ENCODE results near the gene PFKL.
"Not testable (repeated sequence)": the region's sequence is repeated elsewhere in the genome, so short reads cannot be mapped to it uniquely, and the experiment has no call there.

Gene PFKL

DNA sequence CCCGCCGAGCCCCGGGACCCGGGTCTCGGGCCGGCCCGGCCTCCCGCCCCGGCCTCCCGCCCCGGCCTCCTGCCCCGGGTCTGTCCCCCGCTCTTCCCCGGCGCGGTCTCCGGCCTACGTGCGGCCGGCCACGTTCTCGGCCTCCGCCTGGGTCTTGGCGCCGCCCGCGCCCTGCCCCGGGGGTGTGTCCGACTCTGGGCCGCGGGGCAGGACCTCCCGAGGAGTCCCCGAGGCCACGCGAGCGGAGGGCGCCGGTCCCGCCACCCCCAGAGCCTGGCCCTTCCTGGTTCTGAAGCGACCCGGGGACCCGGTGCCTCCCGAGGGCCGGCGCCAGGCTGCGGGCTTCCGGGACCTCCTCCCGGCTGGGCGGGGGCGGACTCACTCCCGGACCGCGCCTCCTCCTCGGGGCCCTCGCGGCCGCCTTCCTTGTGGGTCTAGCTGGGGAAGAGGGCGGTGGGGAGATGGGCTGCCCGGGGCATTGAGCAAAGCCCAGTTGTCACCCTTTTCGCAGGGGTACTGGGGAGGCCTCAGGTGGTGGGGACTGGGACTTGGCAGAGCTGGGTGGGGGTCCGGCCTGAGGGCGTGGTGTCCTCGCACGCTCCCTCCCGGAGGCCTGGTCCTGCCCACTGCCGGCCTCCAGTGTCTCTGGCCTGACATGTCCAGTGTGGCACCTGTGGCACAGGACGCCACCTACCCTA is 558 bp downstream of the PFKL start:
- DNase-seq (ENCODE audit: insufficient read length, low spot score): peak; percentile 86
- TF ChIP-seq POU2F2 (IDR thresholded peaks at IDR 0.05; ENCODE audit: low read depth, low read length) (no peak), POLR2AphosphoS5 (IDR thresholded peaks at IDR 0.05; ENCODE audit: low read depth, low read length) (no peak), TAF1 (IDR thresholded peaks at IDR 0.05; ENCODE audit: low read depth, low read length) (no peak), SPI1 (IDR thresholded peaks at IDR 0.05; ENCODE audit: low read depth, low read length) (no peak), PAX5 (IDR thresholded peaks at IDR 0.05; ENCODE audit: insufficient read depth, low read length, severe bottlenecking) (no peak), POLR2A (IDR thresholded peaks at IDR 0.05; ENCODE audit: low read depth, low read length) (no peak)
- FAIRE-seq: no peak

DNA sequence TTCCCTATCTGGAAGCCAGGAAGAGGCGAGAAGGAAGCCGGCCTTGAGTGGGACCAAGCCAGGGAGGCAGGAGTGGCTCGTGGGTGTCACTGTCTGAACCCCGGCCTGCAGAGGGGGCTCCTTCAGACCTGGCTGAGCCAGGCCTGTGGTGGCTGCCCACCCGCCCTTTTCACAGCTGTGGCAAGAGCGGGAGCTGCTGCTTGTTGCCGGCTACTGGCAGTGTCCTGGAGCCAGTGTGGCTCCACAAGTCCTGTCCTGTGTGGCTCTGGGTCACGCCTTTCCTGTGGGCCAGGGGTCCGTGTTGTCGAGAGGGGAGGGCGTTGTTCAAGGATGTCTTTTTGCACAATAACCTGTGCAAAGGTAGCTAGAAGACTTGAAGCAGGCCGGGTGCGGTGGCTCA is 1.3 kb downstream of the PFKL start:
- DNase-seq (ENCODE audit: insufficient read length, low spot score) (no peak), FAIRE-seq (no peak)
- TF ChIP-seq PAX5 (IDR thresholded peaks at IDR 0.05; ENCODE audit: insufficient read depth, low read length, severe bottlenecking) (no peak), POLR2A (IDR thresholded peaks at IDR 0.05; ENCODE audit: low read depth, low read length) (no peak), POLR2AphosphoS5 (IDR thresholded peaks at IDR 0.05; ENCODE audit: low read depth, low read length) (no peak), SPI1 (IDR thresholded peaks at IDR 0.05; ENCODE audit: low read depth, low read length) (no peak), TAF1 (IDR thresholded peaks at IDR 0.05; ENCODE audit: low read depth, low read length) (no peak), POU2F2 (IDR thresholded peaks at IDR 0.05; ENCODE audit: low read depth, low read length) (no peak)

DNA sequence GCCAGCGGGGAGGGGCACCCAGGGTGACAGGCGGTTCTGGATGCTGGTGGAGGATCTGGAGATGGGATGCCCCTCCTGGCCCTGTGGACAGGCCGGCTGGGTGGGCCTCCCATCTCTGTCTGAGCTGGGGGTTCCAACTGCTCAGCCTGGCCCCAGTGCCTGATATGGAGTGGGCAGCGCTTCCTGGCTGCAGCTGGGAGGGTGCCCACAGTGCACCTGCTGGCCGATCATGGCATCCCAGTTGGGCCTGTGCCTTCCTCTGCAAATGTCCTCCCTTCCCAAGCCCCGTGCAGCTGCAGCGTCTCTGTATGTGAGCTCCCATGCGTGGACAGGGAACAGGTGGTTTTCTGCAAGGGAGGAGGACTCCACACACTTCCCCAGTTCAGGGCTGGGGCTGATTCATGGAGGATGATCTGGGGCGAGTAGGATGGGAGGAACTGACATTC is 2.1 kb downstream of the PFKL start:
- DNase-seq (ENCODE audit: insufficient read length, low spot score): no peak
- no peak for TF ChIP-seq SPI1 (IDR thresholded peaks at IDR 0.05; ENCODE audit: low read depth, low read length)
- no peak for TF ChIP-seq POU2F2 (IDR thresholded peaks at IDR 0.05; ENCODE audit: low read depth, low read length)
- no peak for TF ChIP-seq TAF1 (IDR thresholded peaks at IDR 0.05; ENCODE audit: low read depth, low read length)
- no peak for TF ChIP-seq POLR2A (IDR thresholded peaks at IDR 0.05; ENCODE audit: low read depth, low read length)
- TF ChIP-seq PAX5 (IDR thresholded peaks at IDR 0.05; ENCODE audit: insufficient read depth, low read length, severe bottlenecking): no peak
- no peak for TF ChIP-seq POLR2AphosphoS5 (IDR thresholded peaks at IDR 0.05; ENCODE audit: low read depth, low read length)
- peak; percentile 20 for FAIRE-seq

DNA sequence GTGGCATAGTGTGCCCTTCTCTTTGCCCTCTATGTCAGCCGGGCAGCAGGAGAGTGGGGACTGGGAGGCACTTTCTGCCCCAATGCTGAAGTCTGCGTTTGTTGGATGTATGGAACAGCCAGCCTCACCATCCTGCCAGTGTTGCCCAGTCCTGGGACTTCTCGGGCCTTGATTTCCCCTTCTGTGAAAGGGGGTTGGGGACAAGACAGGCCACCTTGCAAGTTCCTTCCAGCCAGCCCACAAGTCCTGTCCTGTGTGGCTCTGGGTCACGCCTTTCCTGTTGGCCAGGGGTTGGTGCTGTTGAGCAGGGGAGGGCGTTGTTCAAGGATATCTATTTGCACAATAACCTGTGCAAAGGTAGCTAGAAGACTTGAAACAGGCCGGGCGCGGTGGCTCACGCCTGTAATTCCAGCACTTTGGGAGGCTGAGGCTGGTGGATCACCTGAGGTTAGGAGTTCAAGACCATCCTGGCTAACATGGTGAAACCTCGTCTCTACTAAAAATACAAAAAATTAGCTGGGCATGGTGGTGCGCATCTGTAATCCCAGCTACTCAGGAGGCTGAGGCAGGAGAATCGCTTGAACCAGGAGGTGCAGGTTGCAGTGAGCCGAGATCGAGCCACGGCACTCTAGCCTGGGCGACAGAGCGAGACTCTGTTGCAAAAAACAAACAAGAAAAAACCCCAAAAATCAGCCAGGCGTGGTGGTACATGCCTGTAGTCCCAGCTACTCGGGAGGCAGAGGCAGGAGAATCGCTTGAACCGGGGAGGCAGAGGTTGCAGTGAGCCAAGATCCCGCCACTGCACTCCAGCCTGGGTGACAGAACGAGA is 2.9 kb downstream of the PFKL start:
- not testable (repeated sequence) for DNase-seq (ENCODE audit: insufficient read length, low spot score); FAIRE-seq

DNA sequence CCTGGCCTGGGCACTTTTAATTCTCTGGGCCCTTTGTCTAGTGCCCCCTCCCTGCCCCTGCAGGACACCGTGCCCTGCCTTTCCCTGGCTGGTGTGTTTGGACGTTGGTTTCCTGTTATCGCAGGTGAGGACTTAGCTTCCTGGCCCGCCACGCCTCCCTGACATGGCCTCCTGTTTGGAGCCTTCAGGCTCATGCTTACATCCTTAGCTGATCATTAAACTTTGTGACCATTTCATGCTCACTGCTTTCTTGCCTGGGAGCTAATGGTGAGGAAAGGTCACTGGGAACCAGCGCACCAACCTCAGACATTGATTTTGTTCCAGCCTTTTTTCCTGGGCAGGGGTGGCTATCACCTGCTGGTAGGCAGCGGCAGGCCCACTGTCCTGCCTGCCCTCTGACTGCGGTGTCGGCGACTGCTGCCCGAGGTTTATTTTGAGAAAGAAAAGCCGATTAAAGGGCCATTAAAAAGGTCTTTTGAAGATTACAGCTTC is 3.7 kb downstream of the PFKL start:
- FAIRE-seq: no peak

DNA sequence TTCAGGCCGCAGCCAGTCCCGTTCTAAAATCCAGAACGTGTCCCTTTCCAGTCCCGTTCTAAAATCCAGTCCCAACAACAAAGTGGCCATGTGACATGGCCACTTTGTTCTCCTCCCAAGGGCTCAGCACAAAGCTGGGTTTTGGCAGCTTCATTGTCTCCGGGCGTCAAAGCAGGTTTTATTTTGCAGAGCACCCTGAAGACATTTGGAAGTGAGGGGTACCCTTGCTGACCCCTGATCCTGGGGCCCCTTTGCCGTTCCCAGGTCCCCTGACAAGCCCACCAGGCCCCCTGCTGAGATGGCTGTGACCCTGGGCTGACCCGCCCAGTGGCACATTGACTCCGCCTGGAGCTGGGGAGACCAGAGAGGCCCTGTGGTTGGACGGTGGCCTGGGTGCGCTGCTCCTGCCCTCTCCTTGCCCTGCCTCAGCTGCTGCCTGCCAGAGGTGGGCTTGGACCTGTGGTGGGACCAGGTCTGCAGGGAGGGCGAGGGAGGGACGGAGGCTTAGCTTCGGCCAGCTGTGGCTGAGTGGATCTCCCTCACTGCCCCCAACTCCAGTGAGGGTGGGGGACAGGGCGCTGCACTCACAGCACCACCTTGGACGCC is 4.3 kb downstream of the PFKL start:
- DNase-seq (ENCODE audit: insufficient read length, low spot score) (no peak), FAIRE-seq (no peak)
- no peak for TF ChIP-seq PAX5 (IDR thresholded peaks at IDR 0.05; ENCODE audit: insufficient read depth, low read length, severe bottlenecking)
- TF ChIP-seq POLR2AphosphoS5 (IDR thresholded peaks at IDR 0.05; ENCODE audit: low read depth, low read length): no peak
- no peak for TF ChIP-seq TAF1 (IDR thresholded peaks at IDR 0.05; ENCODE audit: low read depth, low read length)
- TF ChIP-seq POLR2A (IDR thresholded peaks at IDR 0.05; ENCODE audit: low read depth, low read length): no peak
- TF ChIP-seq POU2F2 (IDR thresholded peaks at IDR 0.05; ENCODE audit: low read depth, low read length): no peak
- no peak for TF ChIP-seq SPI1 (IDR thresholded peaks at IDR 0.05; ENCODE audit: low read depth, low read length)

More for the DNA sequence above, 3.7 kb downstream of the PFKL start:
- no peak for DNase-seq (ENCODE audit: insufficient read length, low spot score)
- TF ChIP-seq PAX5 (IDR thresholded peaks at IDR 0.05; ENCODE audit: insufficient read depth, low read length, severe bottlenecking): no peak
- no peak for TF ChIP-seq TAF1 (IDR thresholded peaks at IDR 0.05; ENCODE audit: low read depth, low read length)
- TF ChIP-seq POLR2AphosphoS5 (IDR thresholded peaks at IDR 0.05; ENCODE audit: low read depth, low read length): no peak
- no peak for TF ChIP-seq POU2F2 (IDR thresholded peaks at IDR 0.05; ENCODE audit: low read depth, low read length)
- no peak for TF ChIP-seq SPI1 (IDR thresholded peaks at IDR 0.05; ENCODE audit: low read depth, low read length)

DNA sequence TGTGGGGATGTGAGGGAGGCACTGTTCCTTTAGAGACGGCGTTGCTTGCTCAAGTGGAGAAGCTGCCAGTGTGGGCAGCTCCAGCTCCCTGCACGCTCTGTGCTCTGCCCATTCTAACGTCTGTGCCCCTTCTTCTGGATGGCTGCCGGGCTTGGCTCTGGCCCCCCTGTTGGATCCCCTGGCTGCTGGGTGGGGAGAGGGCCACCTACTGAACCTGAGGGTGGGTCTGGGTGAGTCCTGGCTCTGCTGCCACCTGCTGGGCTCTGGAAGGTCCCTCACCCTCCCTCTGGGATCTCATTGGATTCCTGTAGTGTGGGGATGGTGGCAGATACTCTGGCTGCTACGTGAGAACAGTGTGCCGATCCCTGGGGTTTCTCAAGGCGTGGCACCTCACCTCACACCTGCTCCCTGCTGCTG is 5.0 kb downstream of the PFKL start:
- peak; percentile 66 for DNase-seq (ENCODE audit: insufficient read length, low spot score)
- FAIRE-seq: peak; percentile 52
- TF ChIP-seq TAF1 (IDR thresholded peaks at IDR 0.05; ENCODE audit: low read depth, low read length): no peak
- no peak for TF ChIP-seq POU2F2 (IDR thresholded peaks at IDR 0.05; ENCODE audit: low read depth, low read length)
- no peak for TF ChIP-seq POLR2A (IDR thresholded peaks at IDR 0.05; ENCODE audit: low read depth, low read length)
- TF ChIP-seq POLR2AphosphoS5 (IDR thresholded peaks at IDR 0.05; ENCODE audit: low read depth, low read length): no peak
- TF ChIP-seq PAX5 (IDR thresholded peaks at IDR 0.05; ENCODE audit: insufficient read depth, low read length, severe bottlenecking): no peak
- no peak for TF ChIP-seq SPI1 (IDR thresholded peaks at IDR 0.05; ENCODE audit: low read depth, low read length)

DNA sequence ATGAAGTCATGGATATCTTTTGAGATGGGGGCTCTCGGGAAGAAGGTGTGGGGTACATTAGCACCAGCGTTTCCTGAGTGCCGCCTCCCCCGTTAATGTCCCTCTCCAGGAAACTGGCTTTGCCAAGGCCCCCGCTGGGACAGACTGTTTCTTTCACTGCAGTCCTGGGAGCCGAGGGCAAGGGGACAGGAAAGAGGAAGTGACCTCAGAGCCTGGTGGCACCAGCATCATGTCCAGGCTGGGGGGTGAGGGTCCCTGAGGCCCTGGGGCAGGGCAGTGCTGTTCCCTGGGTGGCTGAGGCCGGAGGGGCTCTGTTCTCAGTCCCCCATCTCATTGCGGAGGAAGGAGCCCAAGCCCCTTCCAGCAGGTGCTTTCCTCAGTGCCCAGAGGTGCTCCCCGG is 5.8 kb downstream of the PFKL start:
- DNase-seq (ENCODE audit: insufficient read length, low spot score): no peak
- TF ChIP-seq SPI1 (IDR thresholded peaks at IDR 0.05; ENCODE audit: low read depth, low read length): peak; percentile 43
- TF ChIP-seq POLR2A (IDR thresholded peaks at IDR 0.05; ENCODE audit: low read depth, low read length): no peak
- no peak for FAIRE-seq

DNA sequence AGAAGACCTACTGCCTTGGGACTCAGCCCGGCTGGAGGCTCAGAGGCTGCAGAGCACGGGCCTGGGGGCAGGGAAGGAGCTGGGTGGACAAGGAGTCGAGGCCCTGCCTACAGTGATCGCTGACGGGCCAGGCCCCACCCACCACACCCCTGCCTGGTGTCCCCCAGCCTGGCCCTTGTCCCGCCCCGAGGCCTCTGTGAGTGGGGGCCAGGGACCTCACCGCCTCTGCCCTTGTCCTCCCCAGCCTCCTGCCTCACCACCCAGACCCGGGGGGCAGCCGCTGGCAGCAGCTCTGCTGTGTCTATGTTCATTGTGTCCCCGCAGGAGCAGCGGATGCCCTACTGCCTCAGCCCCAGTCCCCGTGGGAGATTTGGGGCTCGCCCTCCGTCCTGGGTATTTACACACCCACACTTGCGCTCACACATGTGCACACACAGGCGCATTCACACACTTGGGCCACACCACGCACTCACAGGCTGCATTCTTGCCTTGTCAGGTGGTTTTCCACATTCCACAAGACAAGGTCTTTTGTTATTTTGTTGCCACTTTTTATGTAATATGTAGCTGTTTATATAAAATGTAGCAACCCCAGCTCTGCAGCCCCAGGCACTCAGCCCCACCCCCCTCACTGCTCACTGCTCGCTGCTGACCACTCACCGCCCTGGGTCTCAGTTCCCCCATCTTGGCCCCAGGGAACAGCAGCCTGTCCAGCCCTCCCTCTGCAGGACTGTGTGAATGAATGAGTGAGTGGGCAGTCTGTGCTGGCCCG is 7.3 kb downstream of the PFKL start:
- DNase-seq (ENCODE audit: insufficient read length, low spot score) (no peak), FAIRE-seq (no peak)
- TF ChIP-seq TAF1 (IDR thresholded peaks at IDR 0.05; ENCODE audit: low read depth, low read length): no peak
- no peak for TF ChIP-seq POLR2A (IDR thresholded peaks at IDR 0.05; ENCODE audit: low read depth, low read length)
- TF ChIP-seq PAX5 (IDR thresholded peaks at IDR 0.05; ENCODE audit: insufficient read depth, low read length, severe bottlenecking): no peak
- no peak for TF ChIP-seq POLR2AphosphoS5 (IDR thresholded peaks at IDR 0.05; ENCODE audit: low read depth, low read length)
- TF ChIP-seq SPI1 (IDR thresholded peaks at IDR 0.05; ENCODE audit: low read depth, low read length): no peak
- TF ChIP-seq POU2F2 (IDR thresholded peaks at IDR 0.05; ENCODE audit: low read depth, low read length): no peak

All from GM12891 (cell line).